GM20000 (cell line): ENCODE results near the gene PARP16.

Experiments used
- DNase-seq: peaks from one replicate; pipeline ENCODE4 v3.0.0; 2012; ENCODE audit warnings: low spot score
- TF ChIP-seq, protein P1 (sequence below): IDR thresholded peaks from 2 replicates; pipeline ENCODE4 v1.5.1; 2012; ENCODE audit warnings: mild to moderate bottlenecking, control low read depth; ENCODE audit errors: extremely low read depth, missing control alignments

PARP16 gene

DNA sequence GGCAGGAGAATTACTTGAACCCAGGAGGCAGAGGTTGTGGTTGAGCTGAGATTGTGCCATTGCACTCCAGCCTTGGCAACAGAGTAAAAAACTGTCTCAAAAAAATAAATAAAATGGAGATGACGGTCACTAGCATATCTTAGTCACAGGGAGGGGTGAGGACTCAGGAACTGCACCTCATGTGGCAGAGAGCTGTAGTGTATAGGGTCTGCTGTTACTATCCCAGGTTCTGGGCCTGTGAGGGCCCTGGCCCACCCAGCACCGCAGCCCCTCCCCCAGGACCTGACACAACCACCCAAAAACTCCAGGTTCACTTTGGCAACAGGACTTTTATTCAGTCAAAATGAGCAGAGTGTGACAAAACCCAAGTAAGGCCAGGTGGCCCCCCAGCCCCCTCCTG is 40.1 kb upstream of the PARP16 start:
- DNase-seq = no peak

DNA sequence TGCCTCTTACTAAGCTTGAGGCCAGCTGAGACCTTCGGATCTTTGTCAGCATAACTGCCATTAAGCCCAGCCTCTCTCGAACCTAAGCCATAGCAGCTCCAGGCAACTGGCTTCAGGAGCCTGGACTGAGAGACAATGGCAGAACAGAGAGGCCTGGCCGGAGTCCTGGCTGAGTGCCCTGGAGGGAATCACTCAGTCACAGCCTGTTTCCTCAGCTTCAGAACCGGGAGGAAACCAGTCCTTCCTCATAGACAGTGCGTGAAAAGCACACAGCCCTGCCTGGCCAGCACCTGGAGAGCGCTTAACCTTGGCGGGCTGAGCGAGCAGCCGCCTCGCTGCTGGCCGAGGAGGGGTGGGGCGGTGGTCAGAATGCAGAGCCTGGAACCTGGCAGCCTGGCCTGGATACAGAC is 39.4 kb upstream of the PARP16 start:
- DNase-seq = no peak
- TF ChIP-seq, protein P1, sequence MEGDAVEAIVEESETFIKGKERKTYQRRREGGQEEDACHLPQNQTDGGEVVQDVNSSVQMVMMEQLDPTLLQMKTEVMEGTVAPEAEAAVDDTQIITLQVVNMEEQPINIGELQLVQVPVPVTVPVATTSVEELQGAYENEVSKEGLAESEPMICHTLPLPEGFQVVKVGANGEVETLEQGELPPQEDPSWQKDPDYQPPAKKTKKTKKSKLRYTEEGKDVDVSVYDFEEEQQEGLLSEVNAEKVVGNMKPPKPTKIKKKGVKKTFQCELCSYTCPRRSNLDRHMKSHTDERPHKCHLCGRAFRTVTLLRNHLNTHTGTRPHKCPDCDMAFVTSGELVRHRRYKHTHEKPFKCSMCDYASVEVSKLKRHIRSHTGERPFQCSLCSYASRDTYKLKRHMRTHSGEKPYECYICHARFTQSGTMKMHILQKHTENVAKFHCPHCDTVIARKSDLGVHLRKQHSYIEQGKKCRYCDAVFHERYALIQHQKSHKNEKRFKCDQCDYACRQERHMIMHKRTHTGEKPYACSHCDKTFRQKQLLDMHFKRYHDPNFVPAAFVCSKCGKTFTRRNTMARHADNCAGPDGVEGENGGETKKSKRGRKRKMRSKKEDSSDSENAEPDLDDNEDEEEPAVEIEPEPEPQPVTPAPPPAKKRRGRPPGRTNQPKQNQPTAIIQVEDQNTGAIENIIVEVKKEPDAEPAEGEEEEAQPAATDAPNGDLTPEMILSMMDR = no peak

More for the DNA sequence above, 40.1 kb upstream of the PARP16 start:
- TF ChIP-seq, protein P1 = no peak

DNA sequence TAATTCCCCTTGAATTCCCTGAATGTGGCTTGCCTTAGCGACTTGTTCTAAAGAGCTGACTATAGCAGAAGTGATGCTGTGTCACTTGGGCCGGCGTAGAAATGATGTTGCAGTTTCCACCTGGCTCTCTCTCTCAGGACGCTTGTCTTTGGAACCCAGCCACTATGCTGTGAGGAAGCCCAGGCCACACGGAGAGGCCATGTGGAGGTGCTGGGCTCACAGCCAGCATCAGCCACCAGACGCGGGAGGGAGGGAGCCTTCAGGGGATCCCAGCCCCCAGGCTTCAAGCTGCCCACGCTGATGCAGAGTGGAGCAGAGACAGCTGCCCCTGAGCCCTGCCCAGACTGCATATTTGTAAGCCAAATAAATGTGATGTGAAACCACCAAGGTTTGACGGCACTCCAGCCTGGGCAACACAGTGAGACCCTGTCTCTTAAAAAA is 36.4 kb upstream of the PARP16 start:
- TF ChIP-seq, protein P1 = no peak
- DNase-seq = no peak

DNA sequence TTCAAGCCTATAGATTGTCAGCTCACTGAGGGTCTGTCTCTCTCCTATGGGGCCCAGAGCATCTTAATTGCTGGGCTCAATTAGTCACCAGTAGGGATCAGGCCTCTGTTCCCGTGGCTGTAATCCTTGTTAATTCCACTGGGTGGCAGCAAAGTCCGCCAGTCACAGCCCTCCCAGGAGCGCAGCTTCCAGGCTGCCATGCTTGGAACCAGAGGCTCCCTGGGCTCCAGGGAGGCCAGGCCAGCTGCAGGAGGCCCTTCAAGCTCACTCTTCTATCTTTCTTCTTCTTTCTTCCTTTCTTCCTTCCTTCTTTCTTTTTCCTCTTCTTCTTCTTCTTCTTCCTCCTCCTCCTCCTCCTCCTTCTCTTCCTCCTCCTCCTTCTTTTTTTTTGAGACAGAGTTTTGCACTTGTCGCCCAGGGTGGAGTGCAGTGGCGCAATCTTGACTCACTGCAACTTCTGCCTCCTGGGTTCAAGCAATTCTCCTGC is 32.2 kb upstream of the PARP16 start:
- TF ChIP-seq, protein P1 = peak; percentile 80
- DNase-seq = peak; percentile 88

DNA sequence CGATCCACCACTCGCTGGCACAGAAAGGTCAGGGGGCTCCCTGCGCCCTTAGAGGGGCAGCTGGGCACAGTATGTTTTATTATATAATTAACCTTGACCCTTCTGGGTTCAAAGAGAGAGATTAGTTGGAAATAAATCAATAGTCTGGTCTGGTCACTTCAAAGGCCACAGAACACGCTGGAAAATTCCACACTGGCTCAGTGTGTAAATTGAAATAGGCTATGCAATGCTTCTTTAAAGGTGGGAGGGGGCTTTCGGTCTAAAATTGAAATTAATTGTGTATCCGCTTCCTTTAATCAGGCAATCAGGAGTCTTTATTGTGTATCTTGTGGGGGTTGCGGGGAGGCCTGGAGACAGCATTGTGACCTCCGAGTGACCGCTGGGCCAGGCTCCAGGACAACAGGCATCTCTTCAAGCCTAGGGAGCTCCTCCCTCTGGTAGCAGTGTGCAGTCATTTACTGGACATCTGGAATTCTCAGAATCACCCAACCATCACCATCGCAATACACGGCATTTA is 25.8 kb upstream of the PARP16 start:
- no peak for DNase-seq
- TF ChIP-seq, protein P1 = no peak

DNA sequence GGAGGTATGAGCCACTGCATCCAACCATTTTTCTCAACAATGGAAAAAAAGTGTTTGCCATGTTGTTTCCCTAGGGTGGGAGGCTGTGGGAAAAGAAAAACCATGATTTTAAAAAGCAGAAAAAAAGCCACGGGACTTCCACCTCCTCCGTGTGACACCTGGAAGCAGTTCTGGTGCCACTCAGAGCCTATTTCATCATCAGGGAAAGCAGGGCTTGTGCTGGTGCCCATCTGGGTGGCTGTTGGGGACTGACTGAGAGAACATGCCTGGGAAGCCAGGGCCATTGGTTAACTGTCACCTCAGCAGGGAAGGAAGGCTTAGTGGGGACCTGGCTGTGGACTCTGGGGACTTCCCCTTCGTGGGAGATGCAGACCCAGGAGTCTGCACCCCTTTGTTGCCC is 25.1 kb upstream of the PARP16 start:
- TF ChIP-seq, protein P1 = no peak
- no peak for DNase-seq

DNA sequence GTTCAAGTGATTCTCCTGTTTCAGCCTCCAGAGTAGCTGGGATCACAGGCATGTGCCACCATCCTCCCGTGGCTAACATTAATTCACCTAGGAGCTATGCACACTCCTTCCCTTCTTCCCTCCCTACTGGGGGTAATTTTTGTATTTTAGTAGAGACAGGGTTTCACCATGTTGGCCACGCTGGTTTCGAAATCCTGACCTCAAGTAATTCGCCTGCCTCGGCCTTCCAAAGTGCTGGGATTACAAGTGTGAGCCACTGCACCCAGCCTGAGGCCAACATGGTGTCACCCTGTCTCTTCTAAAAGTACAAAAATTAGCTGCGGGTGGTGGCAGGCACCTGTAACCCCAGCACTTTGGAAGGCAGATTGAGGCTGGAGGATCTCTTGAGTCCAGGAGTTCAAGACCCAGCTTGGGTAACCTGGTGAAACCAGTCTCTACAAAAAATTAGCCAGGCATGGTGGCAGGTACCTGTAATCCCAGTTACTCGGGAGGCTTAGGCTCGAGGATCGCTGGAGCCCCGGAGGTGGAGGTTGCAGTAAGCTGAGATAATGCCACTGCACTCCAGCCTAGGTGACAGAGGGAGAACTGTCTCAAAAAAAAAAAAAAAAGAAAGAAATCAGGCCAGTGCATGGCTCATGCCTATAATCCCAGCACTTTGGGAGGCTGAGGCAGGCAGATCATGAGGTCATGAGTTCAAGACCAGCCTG is 23.9 kb upstream of the PARP16 start:
- DNase-seq = no peak
- TF ChIP-seq, protein P1 = no peak
